NCI-H2171 (cell line): Measurements from ENCODE around the gene SPTBN2.
"Not testable (repeated sequence)": the region's sequence is repeated elsewhere in the genome, so short reads cannot be mapped to it uniquely, and the experiment has no call there.

Experiments
- DNase-seq: peaks from one replicate; lab custom pipeline; 2025; lab: John Stamatoyannopoulos, UW

The SPTBN2 gene

GRCh38 chr11:66685276-66686099 lies 43.5 kb downstream of the SPTBN2 start:
- DNase-seq, result no peak

DNA sequence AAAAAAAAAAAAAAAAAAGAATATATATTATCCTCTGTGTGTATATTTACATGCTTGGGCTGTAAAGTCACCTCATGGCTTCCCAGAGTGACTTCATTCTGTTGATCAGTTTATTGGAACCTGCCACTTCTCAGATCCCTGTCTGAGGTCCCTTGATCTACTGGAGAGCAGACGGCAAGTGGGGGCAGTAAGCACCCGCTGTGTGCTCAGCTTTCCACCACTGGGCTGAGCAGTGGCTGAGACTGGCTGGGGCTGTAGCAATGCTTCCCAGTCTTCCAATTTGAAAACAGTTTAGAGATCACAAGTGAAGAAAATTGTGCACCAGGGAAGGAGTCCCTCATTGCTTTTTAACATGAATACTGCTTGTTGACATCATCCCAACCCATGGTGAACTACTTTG lies 44.4 kb downstream of the SPTBN2 start:
- no peak for DNase-seq

DNA sequence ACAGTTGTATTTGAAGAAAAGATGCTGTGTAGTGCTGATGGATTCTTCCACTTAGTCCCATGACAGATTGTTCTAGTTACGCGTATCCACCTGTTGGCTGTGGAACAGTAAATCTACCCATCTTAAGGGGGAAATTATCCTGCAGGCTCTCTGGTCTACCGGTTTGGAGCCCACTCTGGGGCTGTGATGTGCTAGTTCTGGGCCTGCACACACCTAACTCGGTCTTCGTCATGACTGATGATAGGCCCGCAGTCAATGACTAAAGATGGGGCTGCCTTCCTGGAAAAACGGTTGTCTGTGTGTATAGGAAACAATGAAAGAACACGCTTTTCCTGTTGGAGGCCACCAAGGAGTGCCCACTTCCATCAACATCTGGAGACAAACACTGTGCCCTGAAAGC lies 45.1 kb downstream of the SPTBN2 start:
- no peak for DNase-seq

GRCh38 chr11:66680966-66681645 lies 47.9 kb downstream of the SPTBN2 start:
- DNase-seq, result no peak

DNA sequence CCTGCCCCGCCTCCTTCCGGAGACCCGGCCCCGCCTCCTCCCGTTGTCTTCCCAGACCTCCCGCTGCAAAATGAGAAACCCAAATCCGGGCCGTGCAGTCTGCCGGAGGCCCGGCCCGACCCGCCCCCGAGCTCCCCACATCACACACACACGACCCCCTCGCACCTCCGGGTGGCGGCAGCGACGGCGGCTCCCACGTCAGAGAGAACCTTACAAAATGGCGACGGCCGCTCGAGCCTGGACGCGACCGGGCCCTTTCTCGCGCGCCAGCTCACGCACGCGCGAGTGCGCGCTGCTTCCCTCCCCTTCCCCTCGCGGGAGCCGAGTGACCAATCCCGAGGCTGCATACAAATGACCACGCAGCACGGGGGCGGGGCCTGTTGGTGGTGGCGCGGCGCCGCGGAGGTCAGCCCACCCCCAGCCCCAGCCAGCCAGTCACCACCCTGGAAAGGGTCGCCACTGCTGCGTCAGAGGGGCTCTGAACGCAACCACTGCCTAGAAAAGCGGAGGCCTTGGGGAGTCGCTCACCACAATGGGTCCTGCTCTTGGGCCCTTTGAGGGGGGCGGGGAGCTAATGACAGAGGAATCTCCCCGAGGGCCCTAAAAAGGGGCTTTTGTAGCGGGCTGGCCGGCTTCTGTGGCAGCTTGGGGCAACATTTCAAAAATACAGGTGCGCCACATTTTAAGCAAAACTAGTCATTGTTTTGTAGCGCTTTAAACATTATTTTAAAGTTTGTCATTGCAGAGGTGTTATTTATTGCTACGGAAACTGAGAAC lies 51.2 kb downstream of the SPTBN2 start, which contains the start of gene RBM4B:
Gene RBM4B (minus strand): TSS at position 289 of the 777 bp plus-strand sequence. CDS start 808 bp downstream, outside the sequence.
- DNase-seq, result peak; percentile 97

GRCh38 chr11:66676931-66677598 lies 52.0 kb downstream of the SPTBN2 start:
- no peak for DNase-seq

- no peak for DNase-seq
These were observed 52.6 kb downstream of the SPTBN2 start for GRCh38 chr11:66676282-66676919.

- DNase-seq, result no peak
These were observed 53.9 kb downstream of the SPTBN2 start for GRCh38 chr11:66674964-66675602.

DNA sequence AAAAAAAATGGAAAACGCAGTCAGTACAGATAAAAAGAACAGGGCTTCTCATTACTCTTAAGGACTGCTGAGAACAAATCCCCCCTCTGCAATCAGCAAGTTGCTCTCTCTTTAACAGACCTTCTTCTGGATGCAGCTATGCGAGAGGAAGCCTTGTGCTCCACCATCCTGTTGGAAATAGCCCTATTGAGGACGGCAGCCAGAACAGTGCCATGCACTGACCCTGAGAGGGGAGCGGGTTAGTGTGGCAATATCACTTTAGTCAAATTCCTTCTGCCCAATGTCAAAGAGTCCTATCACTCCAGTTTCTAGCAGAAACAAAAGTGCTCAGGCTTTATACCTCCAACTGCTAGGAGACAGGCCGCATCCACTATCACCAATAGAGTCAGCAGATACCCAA lies 58.2 kb downstream of the SPTBN2 start:
- DNase-seq, result no peak

- DNase-seq, result no peak
These were observed 63.6 kb downstream of the SPTBN2 start for GRCh38 chr11:66665369-66665768.

GRCh38 chr11:66663741-66664296 lies 65.2 kb downstream of the SPTBN2 start:
- no peak for DNase-seq

GRCh38 chr11:66659763-66660162 lies 69.3 kb downstream of the SPTBN2 start:
- no peak for DNase-seq

DNA sequence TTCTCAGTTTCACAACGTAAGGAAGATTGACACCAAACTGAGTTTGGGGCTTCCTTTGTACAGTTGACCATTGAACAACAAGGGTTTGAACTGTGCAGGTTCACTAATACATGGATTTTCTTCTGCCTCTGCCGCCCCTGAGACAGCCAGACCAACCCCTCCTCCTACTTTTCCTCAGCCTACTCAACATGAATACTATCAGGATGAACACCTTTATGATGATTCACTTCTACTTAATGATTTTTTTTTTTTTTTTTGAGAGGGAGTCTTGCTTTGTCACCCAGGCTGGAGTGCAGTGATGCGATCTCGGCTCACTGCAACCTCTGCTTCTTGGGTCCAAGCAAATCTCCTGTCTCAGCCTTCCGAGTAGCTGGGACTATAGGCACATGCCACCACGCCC lies 75.9 kb downstream of the SPTBN2 start:
- no peak for DNase-seq

- no peak for DNase-seq
These were observed 76.4 kb downstream of the SPTBN2 start for GRCh38 chr11:66652651-66653050.

GRCh38 chr11:66651016-66651415 lies 78.0 kb downstream of the SPTBN2 start:
- no peak for DNase-seq

GRCh38 chr11:66649903-66650302 lies 79.1 kb downstream of the SPTBN2 start:
- DNase-seq, result no peak

DNA sequence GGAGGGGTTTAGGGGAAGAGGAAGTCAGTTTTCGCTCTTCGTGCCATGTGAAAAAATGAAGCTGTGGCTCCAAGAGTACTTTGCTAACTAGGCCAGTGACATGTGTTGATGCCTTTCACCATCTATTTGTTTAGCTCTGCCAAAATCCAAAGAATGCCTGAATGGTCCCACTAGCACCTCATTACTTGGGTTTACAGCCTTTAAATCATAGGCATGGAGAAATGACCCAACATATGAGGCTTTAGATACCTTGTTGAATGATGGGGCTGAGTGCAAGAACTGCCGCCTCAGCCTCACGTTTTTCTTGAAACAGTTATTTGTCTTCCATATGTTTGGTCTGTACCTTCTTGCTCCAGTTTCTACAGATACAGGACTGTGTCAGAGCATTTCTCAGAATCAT lies 82.2 kb downstream of the SPTBN2 start:
- DNase-seq, result no peak

DNA sequence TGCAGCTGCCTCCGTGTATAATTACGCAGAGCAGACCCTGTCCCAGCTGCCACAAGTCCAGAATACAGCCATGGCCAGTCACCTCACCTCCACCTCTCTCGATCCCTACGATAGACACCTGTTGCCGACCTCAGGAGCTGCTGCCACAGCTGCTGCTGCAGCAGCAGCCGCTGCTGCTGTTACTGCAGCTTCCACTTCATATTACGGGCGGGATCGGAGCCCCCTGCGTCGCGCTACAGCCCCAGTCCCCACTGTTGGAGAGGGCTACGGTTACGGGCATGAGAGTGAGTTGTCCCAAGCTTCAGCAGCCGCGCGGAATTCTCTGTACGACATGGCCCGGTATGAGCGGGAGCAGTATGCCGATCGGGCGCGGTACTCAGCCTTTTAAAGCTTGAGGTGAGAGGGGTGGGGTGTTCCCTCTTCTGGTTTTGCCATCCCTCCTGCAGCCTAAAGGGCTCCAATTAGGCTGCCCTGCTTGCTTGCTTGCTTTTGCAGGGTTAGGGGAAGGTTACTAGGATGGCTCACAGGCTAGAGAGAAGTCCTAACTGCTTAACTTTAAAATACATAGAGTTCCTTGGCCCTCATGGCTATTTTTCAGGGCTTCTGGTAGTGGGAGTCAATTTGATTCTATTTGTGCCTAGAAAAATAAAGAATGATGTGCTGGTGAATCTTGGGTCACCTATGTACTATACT lies 85.1 kb downstream of the SPTBN2 start:
- no peak for DNase-seq

GRCh38 chr11:66641834-66642233 lies 87.2 kb downstream of the SPTBN2 start:
- no peak for DNase-seq

GRCh38 chr11:66639814-66640340 lies 89.1 kb downstream of the SPTBN2 start:
- not testable (repeated sequence) for DNase-seq
